ENCODE results near the gene TRAFD1.
"Not testable (repeated sequence)": the region's sequence is repeated elsewhere in the genome, so short reads cannot be mapped to it uniquely, and the experiment has no call there.

Gene TRAFD1, protein sequence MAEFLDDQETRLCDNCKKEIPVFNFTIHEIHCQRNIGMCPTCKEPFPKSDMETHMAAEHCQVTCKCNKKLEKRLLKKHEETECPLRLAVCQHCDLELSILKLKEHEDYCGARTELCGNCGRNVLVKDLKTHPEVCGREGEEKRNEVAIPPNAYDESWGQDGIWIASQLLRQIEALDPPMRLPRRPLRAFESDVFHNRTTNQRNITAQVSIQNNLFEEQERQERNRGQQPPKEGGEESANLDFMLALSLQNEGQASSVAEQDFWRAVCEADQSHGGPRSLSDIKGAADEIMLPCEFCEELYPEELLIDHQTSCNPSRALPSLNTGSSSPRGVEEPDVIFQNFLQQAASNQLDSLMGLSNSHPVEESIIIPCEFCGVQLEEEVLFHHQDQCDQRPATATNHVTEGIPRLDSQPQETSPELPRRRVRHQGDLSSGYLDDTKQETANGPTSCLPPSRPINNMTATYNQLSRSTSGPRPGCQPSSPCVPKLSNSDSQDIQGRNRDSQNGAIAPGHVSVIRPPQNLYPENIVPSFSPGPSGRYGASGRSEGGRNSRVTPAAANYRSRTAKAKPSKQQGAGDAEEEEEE

DNA sequence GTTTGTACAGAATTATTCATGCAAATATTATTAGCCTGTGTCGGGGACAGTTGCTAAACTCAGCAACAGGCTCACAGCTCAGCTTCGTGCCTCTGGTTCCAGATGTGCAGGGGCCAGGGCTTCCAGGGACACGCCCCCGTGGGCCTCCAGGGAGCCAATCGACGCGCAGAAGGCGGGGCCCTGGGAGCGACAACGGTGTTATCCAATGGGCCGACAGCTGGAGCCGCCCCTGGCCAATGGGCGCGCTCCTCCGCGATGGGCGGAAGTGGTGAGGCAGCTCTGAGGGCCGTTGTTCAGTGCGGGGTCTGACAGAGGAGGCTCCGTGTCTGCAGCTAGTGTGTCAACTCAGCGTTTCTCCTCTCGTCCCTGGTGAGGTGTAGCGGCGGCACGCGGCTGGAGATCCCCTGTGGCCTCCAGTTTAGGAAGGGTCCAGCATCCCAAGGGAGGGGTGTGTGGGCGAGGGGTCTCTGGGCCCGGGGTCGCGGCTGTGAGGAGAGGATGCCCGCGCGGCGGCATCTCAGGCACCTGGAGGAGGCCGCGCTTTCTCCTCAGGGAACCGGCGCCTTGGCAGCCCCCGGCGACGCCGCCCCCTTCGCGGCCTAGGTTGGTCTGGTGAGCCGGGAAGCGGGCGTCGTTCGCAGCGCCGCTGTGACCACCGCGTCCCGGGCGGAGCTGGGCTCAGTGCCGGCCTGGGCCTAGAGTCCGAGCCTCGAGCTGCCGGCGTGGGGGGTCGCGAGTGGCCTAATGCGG lies at the start of gene TRAFD1:
TSS of gene TRAFD1 (plus strand) at position 311 of the 750 bp plus-strand sequence. CDS start 4,963 bp downstream, outside the sequence.
- DNase-seq = peak; percentile 99

DNA sequence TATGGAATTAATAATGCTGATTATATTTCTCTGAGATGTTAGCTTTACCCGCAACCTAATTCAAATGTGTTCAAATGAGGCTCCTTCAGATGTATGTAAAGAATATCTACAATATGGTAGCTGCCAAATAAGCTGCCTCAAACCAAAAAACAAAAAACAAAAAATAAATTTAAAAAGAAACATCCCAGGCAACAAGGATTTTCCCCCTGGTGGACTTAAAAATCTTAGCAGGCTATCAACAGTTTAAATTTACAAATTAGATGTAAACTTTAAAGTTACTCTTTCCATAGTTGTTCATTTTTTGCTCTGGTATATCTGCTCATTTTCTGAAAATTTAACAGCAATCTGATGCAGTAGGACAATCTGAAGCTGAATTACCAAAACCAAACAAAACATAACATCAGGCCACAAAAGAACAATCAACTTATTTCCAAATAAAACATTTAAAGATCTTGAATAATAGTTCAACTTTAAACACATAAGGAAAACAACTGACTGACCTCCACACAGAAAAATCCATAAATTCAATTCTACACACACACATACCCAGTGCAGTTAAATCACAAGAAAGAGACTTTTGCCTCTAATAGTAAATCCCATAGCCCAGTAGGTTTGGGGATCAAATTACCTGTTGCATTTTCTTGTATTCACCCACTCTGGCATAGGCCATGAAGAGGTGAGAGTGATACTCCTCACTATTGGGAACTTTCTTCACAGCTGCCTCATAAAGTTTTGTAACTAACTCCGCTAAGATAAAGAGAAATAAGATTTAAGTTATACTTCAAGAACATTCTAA lies 38.1 kb upstream of the TRAFD1 start:
- DNase-seq = no peak

DNA sequence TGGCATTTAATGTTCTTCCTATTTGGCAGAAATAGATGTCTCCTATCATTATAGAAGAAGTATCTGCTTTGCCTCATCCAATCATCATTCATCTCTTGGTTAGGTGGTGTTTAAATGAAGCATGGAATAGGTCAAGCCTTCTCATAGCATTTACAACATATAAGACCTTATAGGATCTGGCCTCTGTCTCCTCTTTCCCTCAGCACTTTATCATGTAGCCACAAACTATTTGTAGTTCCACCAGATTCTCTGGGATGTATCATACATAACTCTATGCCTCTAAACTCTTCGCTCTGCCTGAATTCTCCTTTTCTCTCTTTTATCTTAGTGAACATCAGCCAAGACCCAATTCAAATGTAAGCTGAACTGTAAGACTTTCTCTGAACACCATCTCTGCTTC lies 37.5 kb upstream of the TRAFD1 start:
- DNase-seq = no peak

DNA sequence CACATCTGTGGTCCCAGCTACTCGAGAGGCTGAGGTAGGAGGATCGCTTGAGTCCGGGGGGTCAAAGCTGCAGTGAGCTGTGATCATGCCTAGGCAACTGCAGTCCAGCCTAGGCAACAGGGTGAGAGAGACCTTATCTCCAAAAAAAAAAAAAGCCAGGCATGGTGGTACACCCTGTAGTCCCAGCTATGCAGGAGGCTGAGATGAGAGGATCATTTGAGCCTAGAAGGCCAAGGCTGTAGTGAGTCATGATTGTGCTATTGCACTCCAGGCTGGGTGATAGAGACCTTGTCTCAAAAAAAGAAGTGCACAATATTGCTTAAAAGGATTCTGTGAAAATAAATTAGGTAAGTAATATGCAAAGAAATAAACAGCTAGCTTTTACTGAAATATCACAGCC lies 33.8 kb upstream of the TRAFD1 start:
- DNase-seq = peak; percentile 12

DNA sequence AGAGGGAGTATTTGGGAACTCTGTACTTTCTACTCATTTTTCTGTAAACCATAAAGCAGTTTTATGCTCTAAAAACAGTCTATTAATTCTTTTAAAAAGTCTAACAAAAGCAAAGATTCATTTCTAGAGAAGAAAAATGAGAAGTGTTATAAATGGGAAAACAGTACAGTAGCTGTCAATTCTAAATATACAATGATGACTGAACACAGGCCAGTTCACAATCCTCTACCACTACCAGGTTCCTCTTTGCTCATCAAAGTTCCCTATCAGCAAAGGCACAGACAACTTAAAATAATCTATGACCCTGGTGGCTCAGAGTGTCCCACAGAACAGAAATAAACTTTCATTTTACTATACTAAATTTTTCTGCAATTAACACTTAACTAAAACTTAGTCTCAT lies 29.3 kb upstream of the TRAFD1 start:
- no peak for DNase-seq

DNA sequence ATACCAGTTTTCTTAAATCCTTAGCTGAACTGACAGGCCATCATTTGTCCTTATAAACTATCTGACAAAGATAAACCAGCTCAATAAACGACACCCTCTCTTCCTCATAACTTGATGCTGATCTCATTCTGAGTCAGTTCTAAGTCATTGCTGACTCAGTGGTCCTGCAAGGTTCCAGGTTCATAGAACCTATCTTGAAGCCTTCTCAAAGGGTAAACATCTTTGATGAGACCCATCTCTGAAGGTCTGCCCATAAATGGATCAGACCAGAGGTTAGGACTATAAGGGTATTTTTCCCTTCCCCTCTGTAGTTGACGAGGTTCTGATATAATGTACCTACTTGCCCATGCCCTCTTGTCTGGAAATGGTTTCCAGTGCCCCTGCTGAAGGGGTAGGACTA lies 28.7 kb upstream of the TRAFD1 start:
- peak; percentile 61 for DNase-seq

DNA sequence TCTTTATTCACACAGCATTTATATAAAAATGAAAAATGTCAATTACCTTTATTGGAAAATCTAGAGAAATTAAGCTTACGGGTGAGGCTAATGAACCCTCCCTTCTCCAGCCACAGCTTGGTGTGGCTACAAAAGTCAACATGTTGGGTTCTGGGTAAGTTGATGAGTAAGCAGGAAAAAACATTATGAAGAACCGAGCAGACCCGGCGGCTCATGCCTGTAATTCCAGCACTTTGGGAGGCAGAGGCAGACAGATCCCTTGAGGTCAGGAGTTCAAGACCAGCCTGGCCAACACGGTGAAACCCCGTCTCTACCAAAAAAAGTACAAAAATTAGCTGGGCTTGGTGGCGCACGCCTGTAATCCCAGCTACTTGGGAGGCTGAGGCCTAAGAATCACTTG lies 27.7 kb upstream of the TRAFD1 start:
- DNase-seq = no peak

DNA sequence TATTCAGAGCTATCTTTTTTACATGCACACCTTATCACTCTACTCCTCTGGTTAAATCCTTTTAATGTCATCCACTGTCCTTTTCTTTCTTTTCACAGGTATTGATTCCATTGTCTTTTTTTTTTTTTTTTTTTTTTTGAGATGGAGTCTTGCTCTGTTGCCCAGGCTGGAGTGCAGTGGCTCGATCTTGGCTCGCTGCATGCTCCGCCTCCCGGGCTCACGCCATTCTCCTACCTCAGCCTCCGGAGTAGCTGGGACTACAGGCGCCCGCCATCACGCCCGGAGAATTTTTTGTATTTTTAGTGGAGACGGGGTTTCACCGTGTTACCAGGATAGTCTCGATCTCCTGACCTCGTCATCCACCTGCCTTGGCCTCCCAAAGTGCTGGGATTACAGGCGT lies 24.9 kb upstream of the TRAFD1 start:
- not testable (repeated sequence) for DNase-seq

DNA sequence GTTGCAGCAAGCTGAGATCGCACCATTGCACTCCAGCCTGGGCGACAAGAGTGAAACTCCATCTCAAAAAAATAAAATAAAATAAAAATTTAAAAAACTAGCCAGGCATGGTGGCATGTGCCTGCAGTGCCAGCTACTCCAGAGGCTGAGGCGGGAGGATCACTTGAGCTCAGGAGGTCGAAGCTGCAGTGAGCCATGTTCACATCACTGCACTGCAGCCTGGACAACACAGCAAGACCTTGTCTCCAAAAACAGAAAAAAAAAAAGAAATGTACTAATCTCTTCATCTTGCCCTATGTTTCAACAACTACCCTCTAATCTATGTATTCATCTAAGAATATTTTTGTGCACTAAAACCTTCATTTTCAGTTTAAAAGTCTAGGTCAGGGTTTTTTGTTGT lies 23.2 kb upstream of the TRAFD1 start:
- no peak for DNase-seq

DNA sequence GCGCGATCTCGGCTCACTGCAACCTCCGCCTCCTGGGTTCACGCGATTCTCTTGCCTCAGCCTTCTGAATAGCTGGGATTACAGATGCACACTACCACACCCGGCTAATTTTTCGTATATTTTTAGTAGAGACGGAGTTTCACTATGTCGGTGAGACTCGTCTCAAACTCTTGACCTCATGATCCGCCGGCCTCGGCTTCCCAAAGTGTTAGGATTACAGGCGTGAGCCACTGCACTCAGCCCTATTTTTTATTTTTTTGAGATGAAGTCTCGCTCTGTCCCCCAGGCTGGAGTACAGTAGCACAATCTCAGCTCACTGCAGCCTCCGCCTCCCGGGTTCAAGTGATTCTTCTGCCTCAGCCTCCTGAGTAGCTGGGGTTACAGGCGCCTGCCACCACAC lies 22.6 kb upstream of the TRAFD1 start:
- not testable (repeated sequence) for DNase-seq

DNA sequence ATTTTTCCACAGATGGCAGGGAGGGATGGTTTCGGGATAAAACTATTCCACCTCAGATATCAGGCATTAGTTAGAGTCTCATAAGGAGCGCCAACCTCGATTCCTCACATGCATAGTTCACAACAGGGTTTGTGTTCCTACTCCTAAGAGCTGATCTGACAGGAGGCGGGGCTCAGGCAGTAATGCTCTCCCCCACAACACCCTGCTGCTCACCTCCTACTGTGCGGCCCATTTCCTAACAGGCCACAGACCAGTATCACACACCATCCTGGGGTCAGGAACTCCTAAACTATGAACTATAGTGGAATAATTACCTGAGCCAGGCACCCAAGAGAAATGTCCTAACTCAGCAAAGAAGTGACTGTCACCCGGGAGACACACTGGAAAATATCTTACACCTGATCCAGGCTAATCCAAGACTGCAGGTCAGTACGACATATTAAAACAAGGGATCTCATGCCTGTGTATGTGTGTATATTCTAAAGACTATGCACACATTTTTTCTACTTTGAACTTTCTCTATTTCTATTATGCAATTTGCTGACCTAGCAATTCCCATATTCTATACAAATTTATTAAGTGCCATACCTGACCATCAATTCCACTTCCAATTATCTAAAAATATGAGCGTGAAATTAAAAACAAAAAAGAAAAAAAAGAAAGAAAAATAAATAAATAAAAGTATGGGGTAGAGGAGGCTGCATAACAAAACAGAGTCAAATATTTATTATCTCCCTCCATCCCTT lies 21.4 kb upstream of the TRAFD1 start:
- DNase-seq = no peak

DNA sequence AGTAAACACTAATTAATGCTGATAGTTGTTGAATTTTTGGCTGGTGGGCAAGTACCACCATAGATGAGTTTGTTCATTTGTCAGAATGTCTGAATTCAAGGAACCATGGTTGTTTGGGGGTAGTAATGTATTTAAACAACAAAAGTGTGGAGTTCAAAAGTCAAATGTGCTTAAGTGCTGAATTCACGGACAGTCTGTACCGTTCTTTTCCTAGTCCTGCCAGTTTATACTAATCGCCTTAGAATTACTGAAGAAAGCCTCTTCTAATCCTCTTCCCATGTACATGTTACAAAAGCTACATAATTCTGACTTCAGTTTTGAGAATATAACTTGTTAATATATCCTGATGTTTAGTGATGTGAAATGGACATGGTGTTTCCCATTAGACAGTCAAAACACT lies 19.5 kb upstream of the TRAFD1 start:
- DNase-seq = no peak

DNA sequence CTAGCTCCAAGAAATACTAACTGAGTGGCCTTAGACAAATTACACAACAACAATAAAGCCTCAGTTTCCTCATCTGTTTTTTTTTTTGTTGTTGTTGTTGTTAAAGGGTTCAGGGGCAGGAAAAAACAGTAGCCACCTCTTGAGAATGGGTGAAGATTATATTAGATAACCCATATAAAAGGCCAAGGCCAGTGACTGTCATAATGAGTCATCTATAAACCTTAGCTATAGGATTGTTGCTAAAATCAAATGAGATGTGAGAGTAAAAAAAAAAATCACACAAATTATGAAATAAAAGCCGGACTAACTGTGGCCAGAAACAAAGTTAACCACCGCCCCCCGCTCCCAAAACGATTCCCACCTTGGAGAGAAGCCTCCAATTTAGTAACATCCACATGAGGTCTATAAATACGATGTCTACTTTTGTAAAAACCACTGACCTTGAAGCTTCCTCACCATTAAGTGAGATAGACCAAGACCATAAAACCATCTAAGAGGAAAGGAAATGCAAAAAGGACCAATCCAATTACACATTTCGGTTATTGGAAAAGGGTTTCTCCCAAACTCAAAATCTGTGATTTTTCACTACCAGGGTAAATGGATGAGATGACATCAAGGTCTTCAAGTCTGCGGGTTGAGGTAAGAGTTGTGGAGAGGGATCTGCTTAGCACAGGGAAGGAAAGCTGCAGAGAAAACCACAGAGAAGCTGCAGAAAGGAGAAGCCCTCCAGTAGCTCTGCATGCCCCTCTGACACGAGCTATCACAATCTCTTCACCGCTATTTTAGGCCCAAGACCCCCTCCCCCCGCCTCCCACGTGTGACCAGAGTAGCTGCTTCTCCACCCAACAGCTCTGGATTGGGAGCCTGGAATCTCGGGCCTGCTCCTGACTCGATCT lies 17.8 kb upstream of the TRAFD1 start:
- DNase-seq = peak; percentile 67

DNA sequence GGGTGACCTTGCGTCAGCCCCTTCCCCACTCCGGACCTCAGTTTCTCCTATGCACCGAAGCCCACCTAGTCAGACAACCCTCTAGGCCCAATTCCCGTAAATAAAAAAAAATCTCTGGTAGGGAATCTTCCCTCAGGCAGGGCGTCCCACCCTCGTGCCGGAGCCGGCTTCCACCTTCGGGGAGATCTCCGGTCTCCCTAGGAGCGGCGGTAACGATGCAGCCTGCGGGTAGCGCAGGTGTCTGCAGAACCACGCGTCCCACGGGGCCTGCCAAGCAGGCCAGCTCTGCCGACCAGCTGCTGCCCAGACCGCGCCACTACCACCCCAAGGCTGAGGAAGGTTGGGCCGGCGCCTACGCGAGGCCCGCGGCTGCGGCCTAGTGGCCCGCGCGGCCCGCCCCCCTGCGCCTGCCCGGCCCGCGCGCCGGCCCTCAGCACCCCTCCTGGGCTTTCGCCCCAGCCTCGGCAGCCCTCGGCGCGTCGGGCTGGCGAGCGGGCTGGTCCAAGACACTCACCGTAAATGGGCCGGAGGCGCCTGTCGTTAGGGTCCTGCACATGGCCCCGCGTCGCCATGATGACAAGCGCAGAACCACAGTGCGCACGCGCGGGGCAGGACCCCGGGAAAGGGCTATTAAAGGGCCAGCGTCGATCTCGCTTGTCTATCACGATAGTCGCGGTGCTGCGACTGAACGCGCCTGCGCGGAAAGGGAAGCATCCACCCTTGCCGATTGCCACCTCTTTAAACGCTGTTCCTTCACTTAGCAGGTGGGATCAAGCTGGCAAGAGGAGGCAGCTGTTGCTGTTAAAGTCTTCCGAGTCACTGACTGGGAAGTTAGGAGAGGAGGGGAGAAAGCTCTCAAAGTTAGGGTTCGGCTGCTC lies 16.9 kb upstream of the TRAFD1 start, which contains the start of gene NAA25:
TSS of gene NAA25 (minus strand) at position 582 of the 878 bp plus-strand sequence. CDS start at position 572, 10 bp downstream.
- DNase-seq = peak; percentile 95

DNA sequence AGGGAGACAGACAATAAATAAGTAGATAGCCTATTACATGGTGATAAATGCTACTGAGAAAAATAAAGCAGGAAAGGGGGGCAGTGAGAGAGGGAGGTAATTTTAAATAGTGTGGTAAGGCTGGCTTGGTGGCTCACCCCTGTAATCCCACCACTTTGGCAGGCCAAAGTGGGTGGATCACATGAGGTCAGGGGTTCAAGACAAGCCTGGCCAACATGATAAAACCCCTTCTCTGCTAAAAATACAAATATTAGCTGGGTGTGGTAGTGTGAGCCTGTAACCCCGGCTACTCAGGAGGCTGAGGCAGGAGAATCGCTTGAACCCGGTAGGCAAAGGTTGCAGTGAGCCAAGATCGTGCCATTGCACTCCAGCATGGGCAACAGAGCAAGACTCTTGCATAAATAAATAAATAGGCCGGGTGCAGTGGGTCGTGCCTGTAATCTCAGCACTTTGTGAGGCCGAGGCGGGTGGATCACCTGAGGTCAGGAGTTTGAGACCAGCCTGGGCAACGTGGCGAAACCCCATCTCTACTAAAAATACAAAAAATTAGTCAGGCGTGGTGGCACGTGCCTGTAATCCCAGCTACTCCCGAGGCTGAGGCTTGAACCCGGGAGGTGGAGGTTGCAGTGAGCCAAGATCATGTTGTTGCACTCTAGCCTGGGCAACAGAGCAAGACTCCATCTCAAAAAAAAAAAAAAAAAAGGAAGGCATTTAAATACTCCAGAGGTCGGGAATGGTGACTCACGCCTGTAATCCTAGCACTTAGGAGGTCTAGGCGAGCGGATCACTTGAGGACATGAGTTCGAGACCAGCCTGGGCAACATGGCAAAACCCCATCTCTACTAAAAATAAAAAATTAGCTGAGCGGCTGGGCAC lies 14.3 kb upstream of the TRAFD1 start:
- peak; percentile 19 for DNase-seq

DNA sequence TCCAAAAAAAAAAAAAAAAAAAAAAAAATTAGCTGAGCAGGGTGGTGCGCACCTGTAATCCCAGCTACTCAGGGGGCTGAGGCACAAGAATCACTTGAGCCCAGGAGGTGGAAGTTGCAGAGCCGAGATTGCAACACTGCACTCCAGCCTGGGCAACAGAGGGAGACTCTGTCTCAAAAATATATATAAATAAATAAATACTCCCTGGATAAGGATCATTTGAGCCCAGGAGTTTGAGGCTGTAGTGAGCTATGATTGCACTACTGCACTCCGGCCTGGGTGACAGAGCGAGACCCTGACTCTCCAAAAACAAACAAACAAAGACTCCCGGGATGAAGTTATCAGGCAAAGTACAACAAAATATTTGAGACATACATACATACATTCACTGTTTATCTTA lies 13.4 kb upstream of the TRAFD1 start:
- DNase-seq = peak; percentile 46

DNA sequence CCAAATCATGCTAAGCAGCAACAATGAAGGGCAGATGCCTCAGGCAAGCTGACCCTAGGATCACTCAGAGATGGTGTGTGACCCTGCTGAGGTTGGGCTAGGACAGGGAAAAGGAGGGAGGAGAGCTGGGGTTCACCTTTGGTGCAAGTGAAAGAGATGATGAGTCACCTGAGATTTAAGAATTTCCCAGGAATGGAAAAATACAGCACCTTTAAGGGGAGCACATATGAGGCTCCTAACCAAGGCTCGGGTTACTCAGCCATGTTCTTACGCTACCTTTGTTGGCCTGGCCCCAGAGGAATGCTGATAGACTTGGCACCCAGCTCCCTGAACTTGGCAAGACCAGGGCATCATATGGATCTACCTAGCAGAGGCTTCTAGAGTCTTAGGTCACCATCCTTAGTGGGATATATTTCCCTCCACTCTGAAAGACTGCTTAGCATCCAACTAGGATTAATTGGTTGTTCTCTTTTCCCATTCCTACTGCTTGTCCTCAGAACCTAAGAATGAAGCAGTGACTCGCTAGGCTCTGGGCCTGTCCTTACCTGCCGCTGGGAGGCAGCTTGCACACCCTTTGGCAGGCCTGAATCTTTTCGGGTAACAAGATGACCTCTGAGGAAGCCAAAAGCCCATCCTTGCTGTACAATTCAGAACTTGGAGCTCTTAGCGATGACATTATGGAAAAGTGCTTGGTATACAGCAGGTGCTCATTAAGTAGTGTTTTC lies 12.8 kb upstream of the TRAFD1 start:
- DNase-seq = peak; percentile 42

Measured in activated effector memory CD4-positive, alpha-beta T cell treated with anti-CD3 and anti-CD28 coated beads, Interleukin-2, amount 50 U/mL, for 16 hours (primary cell).